GM12878 (cell line): ENCODE results near the gene RCAN2. TPM values are rescaled to one million over a fixed set of nuclear protein-coding genes. Genes with fewer than 3 reads are reported as not detected.

Experiments used
- ATAC-seq: fragments of 200-7000 bp; cut with Tn5 transposase; 3 replicates; pipeline ENCODE4 v1.9.1; 2020; ENCODE audit warnings: mild to moderate bottlenecking, moderate library complexity
- BruUV-seq: library from RNA; stranded (reverse); fragments of 400-500 nt; replicated peaks from 2 replicates; lab custom pipeline; 2021; lab: Mats Ljungman, UMichigan
- CTCF ChIA-PET: fragments of 300-600 bp; sonication (Branson Sonifier 250); formaldehyde crosslinking; extraction: SDS; loops from one replicate; lab custom pipeline; 2021; ENCODE audit warnings: inconsistent platforms; lab: Yijun Ruan, JAX
- POLR2A ChIA-PET: fragments of 350-600 bp; formaldehyde crosslinking; extraction: SDS; loops from one replicate; lab custom pipeline; 2021; ENCODE audit warnings: inconsistent platforms; lab: Charles Lee
- RAD21 ChIA-PET: fragments of 300-600 bp; sonication (Branson Sonifier 250); formaldehyde crosslinking; loops from one replicate; lab custom pipeline; 2023; ENCODE audit warnings: antibody characterized with exemption; ENCODE audit not compliant: unreplicated experiment; lab: Charles Lee
- SMC1A ChIA-PET: fragments of 300-600 bp; sonication (Branson Sonifier 250); formaldehyde crosslinking; loops from one replicate; lab custom pipeline; 2023; ENCODE audit not compliant: unreplicated experiment, uncharacterized antibody; lab: Charles Lee
- DNase-seq: peaks from one replicate; pipeline ENCODE4 v3.0.0-alpha.2; 2011; ENCODE audit warnings: low read depth, low spot score
- FAIRE-seq: peaks from 3 replicates; lab custom pipeline; 2011; peaks lifted over from hg19 to GRCh38; lab: Jason Lieb, UNC
- H2AFZ ChIP-seq: 2 replicates; pipeline ENCODE4 v1.6.0; 2011; ENCODE audit warnings: low read depth, low read length, control low read depth; ENCODE audit not compliant: control insufficient read depth
- H3K27ac ChIP-seq: 2 replicates; pipeline ENCODE4 v1.5.1; 2011; ENCODE audit warnings: control low read depth; ENCODE audit not compliant: control insufficient read depth, insufficient read depth
- H3K27me3 ChIP-seq, 2 experiments: replicated peaks in 1 of 2; 2 replicates each; pipeline versions ENCODE4 v1.6.0 to v1.6.1; 2011; ENCODE audit warnings: low read length in 1 of 2; ENCODE audit not compliant: control insufficient read depth in 2 of 2, insufficient read depth in 2 of 2
- H3K36me3 ChIP-seq, 2 experiments: 2 replicates each; pipeline ENCODE4 v1.5.1; 2011; ENCODE audit warnings: low read length in 1 of 2; ENCODE audit not compliant: control insufficient read depth in 2 of 2, insufficient read depth in 2 of 2
- H3K4me1 ChIP-seq: 2 replicates; pipeline ENCODE4 v1.6.1; 2011; ENCODE audit warnings: mild to moderate bottlenecking, low read length, moderate library complexity, mixed read lengths; ENCODE audit not compliant: control insufficient read depth, insufficient read depth
- H3K4me2 ChIP-seq: 2 replicates; pipeline ENCODE4 v1.6.0; 2011; ENCODE audit warnings: control low read depth; ENCODE audit not compliant: control insufficient read depth, insufficient read depth
- H3K4me3 ChIP-seq: fragments of 200-600 bp; sonication (generic); 2 replicates; pipeline ENCODE4 v1.5.1; 2016
- H3K79me2 ChIP-seq: 2 replicates; pipeline ENCODE4 v1.6.0; 2011; ENCODE audit warnings: low read length; ENCODE audit not compliant: control insufficient read depth, insufficient read depth
- H3K9ac ChIP-seq: 2 replicates; pipeline ENCODE4 v1.8.0; 2011; ENCODE audit warnings: low read length, control low read depth, mixed read lengths; ENCODE audit not compliant: control insufficient read depth, insufficient read depth
- H3K9me3 ChIP-seq: replicated peaks from 3 replicates; pipeline ENCODE4 v1.5.1; 2011; ENCODE audit warnings: mild to moderate bottlenecking, low read length; ENCODE audit not compliant: control insufficient read depth, insufficient read depth
- H4K20me1 ChIP-seq: 2 replicates; pipeline ENCODE4 v1.6.0; 2011; ENCODE audit not compliant: control insufficient read depth, insufficient read depth
- ASH2L ChIP-seq: fragments of 300-600, 200-600 bp; sonication (generic); IDR thresholded peaks from 2 replicates; pipeline ENCODE4 v1.6.1; 2017; ENCODE audit warnings: low read depth, mild to moderate bottlenecking, borderline replicate concordance
- CEBPZ ChIP-seq: fragments of 150-350 bp; IDR thresholded peaks from 2 replicates; pipeline ENCODE4 v1.6.1; 2016; ENCODE audit warnings: low read depth, low read length
- CHD1 ChIP-seq: IDR thresholded peaks from 2 replicates; pipeline ENCODE4 v1.6.1; 2012; ENCODE audit warnings: low read depth, low read length, improper control_type of control experiment
- CTCF ChIP-seq, 3 experiments: IDR thresholded peaks in 2 of 3; conservative IDR thresholded peaks in 1 of 3; 2 replicates each; pipeline ENCODE4 v1.5.1; 2011; ENCODE audit warnings: low read depth in 3 of 3, low read length in 3 of 3, mild to moderate bottlenecking in 3 of 3, control low read depth in 2 of 3, moderate library complexity in 2 of 3, inconsistent platforms in 1 of 3, mixed read lengths in 1 of 3; ENCODE audit not compliant: control insufficient read depth in 2 of 3, insufficient read depth in 1 of 3; ENCODE audit errors: extremely low read depth in 1 of 3
- EED ChIP-seq: sonication (generic); IDR thresholded peaks from 2 replicates; pipeline ENCODE4 v1.6.1; 2016; ENCODE audit warnings: antibody characterized with exemption, low read depth
- GATAD2B ChIP-seq: fragments of 450-650 bp; conservative IDR thresholded peaks from 2 replicates; pipeline ENCODE4 v1.6.1; 2017; ENCODE audit warnings: low read depth, mild to moderate bottlenecking, moderate library complexity
- KDM1A ChIP-seq: fragments of 200-600 bp; sonication (generic); IDR thresholded peaks from 2 replicates; pipeline ENCODE4 v1.6.1; 2016; ENCODE audit warnings: borderline replicate concordance
- MEF2A ChIP-seq: IDR thresholded peaks from 2 replicates; pipeline ENCODE4 v1.6.1; 2011; ENCODE audit warnings: low read depth, mild to moderate bottlenecking, low read length, moderate library complexity; ENCODE audit not compliant: insufficient read depth
- SIN3A ChIP-seq: IDR thresholded peaks from 2 replicates; pipeline ENCODE4 v1.6.1; 2012; ENCODE audit warnings: low read depth, low read length, improper control_type of control experiment
- ZBTB4 ChIP-seq: fragments of 450-650 bp; formaldehyde crosslinking; IDR thresholded peaks from 2 replicates; pipeline ENCODE4 v1.4.0; 2022; ENCODE audit warnings: mild to moderate bottlenecking, moderate library complexity
- ZNF207 ChIP-seq: fragments of 450-650 bp; IDR thresholded peaks from 2 replicates; pipeline ENCODE4 v1.6.1; 2014; ENCODE audit warnings: antibody characterized with exemption, mild to moderate bottlenecking, borderline replicate concordance
- ZZZ3 ChIP-seq: IDR thresholded peaks from 2 replicates; pipeline ENCODE4 v1.6.1; 2011; ENCODE audit warnings: low read depth; ENCODE audit not compliant: control insufficient read depth, insufficient read length
- WGBS: methylation state at CpG from one replicate; pipeline ENCODE4 v1.1.6; 2016; ENCODE audit warnings: low lambda C conversion rate; ENCODE audit not compliant: insufficient replicate concordance, insufficient coverage; ENCODE audit errors: missing lambda C conversion rate; 5-methylcytosine and 5-hydroxymethylcytosine counted together
- in situ Hi-C: fragments of 300-500 bp; cut with MboI; formaldehyde crosslinking; loops from 9 replicates; pipeline ENCODE4 v1.14.3; 2018; ENCODE audit warnings: mixed read lengths
- intact Hi-C: fragments of 100-400 bp; cut with micrococcal nuclease; formaldehyde crosslinking; loops from one replicate; pipeline ENCODE4 v1.14.2; 2022; ENCODE audit not compliant: unreplicated experiment
- polyA plus RNA-seq, 11 experiments: library from polyadenylated mRNA; depleted of rRNA in 4 of 11; unstranded in 6 of 11; stranded (reverse) in 5 of 11; fragments of >200 nt; fragmentation: Nextera tagmentation in 4 of 11; fragmentation: Illumina TruSeq in 1 of 11; extraction: Ambion mirVana in 4 of 11; extraction: Trizol in 1 of 11; gene quantifications; 1 replicate in 1 of 11; 2 replicates in 10 of 11; pipeline versions ENCODE4 v1.2.1 to v1.2.3, GENCODE V29; 2011 to 2016; ENCODE audit warnings: inconsistent platforms in 2 of 11, missing spikeins in 2 of 11, low read depth in 1 of 11
- total RNA-seq, 4 experiments: library from RNA; depleted of rRNA in 3 of 4; stranded (reverse); fragments of >200 nt in 3 of 4; fragmentation: Illumina TruSeq in 1 of 4; extraction: Trizol in 1 of 4; gene quantifications; 2 replicates each; pipeline versions ENCODE4 v1.2.1 to v1.2.3, GENCODE V29; 2013 to 2021
- TF ChIP-seq, protein P1 (sequence below): fragments of 450-650 bp; IDR thresholded peaks from 2 replicates; pipeline ENCODE4 v1.6.1; 2017; ENCODE audit warnings: low read depth, mild to moderate bottlenecking, moderate library complexity

RCAN2 gene
- total and polyA plus RNA-seq, 10 of the 15 experiments (the other 5 are each of a cell fraction or from before 2014, with no cell fraction given) = 0.06 TPM; not detected in 9

- 97% methylated on average over 2 of the region's 2 CpGs for WGBS
- CTCF ChIA-PET = interaction anchor here (1.1 to 7.4 kb wide), 4 partner anchors 80 to 409 kb away, joined by 3 to 77 read pairs (median 34); no protein-coding TSS in a partner anchor
- POLR2A ChIA-PET = interaction anchor here (0.7 kb wide), 1 partner anchor 93 kb away, joined by 3 read pairs; no protein-coding TSS in a partner anchor
- Histone ChIP-seq H3K4me2 (no peak overlapping the region), H3K4me3 (no peak overlapping the region), H3K9ac (no peak overlapping the region)
- RAD21 ChIA-PET = interaction anchor here (0.9 to 6.5 kb wide), 6 partner anchors 17 to 190 kb away, joined by 3 to 63 read pairs (median 8); partner anchors contain the start of gene ENPP4
- in situ Hi-C loops = no loop called here
- TF ChIP-seq CHD1 = no peak
- no peak for TF ChIP-seq ZBTB4 (CRISPR knock-in tag)
- no peak for TF ChIP-seq CTCF (IDR thresholded peaks at IDR 0.05 in 2 of 3, conservative IDR thresholded peaks at IDR 0.05 in 1 of 3; ENCODE audit: control insufficient read depth in 2 of 3, extremely low read depth in 1 of 3, insufficient read depth in 1 of 3, low read depth in 3 of 3, low read length in 3 of 3)
- TF ChIP-seq KDM1A = no peak
- no peak for TF ChIP-seq SIN3A
- TF ChIP-seq ZNF207 = no peak
- TF ChIP-seq CEBPZ = no peak
- TF ChIP-seq, protein P1, sequence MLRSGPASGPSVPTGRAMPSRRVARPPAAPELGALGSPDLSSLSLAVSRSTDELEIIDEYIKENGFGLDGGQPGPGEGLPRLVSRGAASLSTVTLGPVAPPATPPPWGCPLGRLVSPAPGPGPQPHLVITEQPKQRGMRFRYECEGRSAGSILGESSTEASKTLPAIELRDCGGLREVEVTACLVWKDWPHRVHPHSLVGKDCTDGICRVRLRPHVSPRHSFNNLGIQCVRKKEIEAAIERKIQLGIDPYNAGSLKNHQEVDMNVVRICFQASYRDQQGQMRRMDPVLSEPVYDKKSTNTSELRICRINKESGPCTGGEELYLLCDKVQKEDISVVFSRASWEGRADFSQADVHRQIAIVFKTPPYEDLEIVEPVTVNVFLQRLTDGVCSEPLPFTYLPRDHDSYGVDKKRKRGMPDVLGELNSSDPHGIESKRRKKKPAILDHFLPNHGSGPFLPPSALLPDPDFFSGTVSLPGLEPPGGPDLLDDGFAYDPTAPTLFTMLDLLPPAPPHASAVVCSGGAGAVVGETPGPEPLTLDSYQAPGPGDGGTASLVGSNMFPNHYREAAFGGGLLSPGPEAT = no peak
- TF ChIP-seq ASH2L = no peak
- TF ChIP-seq MEF2A = no peak
- TF ChIP-seq ZZZ3 = no peak
- no peak for TF ChIP-seq GATAD2B
- no peak for TF ChIP-seq EED
- TF ChIP-seq, all 136 proteins: peak for 0
- ATAC-seq (no peak), DNase-seq (no peak), FAIRE-seq (no peak)
- Histone ChIP-seq H4K20me1 (no peaks in the 10 kb centered on the region), H3K36me3 (no peaks in the 10 kb centered on the region), H3K27me3 (no peaks in the 10 kb centered on the region), H2AFZ (no peak overlapping the region), H3K9me3 (no peaks in the 10 kb centered on the region; the same call in 2 of the 3 replicates), H3K27ac (no peak overlapping the region), H3K4me1 (peaks cover 29% of the 10 kb centered on the region), H3K79me2 (no peaks in the 10 kb centered on the region)
- no TSS peak for BruUV-seq
- SMC1A ChIA-PET = interaction anchor here (1.0 to 5.5 kb wide), 6 partner anchors 17 to 192 kb away, joined by 3 to 40 read pairs (median 12); partner anchors contain the start of gene ENPP4
- intact Hi-C loops = no loop called here
Measured at GRCh38 chr6:46218457-46218856, 272.8 kb downstream of the RCAN2 start.
